Esophagus squamous epithelium (tissue), 4 donors: ENCODE measurements around the gene C1GALT1.

Source experiments
- POLR2A ChIP-seq, 4 donors: fragments of 450-650 bp; IDR thresholded peaks; one replicate each; pipeline ENCODE4 v1.6.1; 2017; ENCODE audit warnings: antibody characterized with exemption in 4 of 4, mild to moderate bottlenecking in 4 of 4, moderate library complexity in 3 of 4
- TF ChIP-seq, protein P1 (sequence below), 6 experiments: fragments of 450-650 bp in 4 of 6; fragments of 200-600 bp in 2 of 6; sonication (generic) in 2 of 6; IDR thresholded peaks; one replicate each; pipeline ENCODE4 v1.5.1; 2016 to 2019; ENCODE audit warnings: antibody characterized with exemption in 6 of 6, mild to moderate bottlenecking in 4 of 6, moderate library complexity in 4 of 6

DNA sequence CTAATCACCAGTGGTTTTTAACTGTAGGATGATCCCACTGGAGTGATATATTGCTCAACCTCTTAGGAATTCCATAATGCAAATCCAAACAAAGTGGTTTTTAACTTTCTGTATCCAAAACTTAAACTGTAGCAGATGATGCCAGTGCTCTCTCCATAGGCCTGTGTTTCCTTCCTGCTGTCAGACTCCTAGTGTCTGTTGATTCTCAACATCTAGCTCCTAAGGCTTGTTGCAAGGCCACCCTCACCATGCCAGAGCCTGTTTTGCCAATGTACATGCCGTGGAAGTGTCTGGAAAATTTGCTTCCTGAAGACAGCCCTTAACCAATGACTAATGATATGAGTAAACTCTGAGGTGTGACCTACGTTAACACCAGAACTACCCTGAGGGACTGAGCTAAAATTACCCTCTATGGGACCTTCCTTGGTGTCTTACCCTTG, 39.3 kb downstream of the C1GALT1 start:
- TF ChIP-seq, protein P1, sequence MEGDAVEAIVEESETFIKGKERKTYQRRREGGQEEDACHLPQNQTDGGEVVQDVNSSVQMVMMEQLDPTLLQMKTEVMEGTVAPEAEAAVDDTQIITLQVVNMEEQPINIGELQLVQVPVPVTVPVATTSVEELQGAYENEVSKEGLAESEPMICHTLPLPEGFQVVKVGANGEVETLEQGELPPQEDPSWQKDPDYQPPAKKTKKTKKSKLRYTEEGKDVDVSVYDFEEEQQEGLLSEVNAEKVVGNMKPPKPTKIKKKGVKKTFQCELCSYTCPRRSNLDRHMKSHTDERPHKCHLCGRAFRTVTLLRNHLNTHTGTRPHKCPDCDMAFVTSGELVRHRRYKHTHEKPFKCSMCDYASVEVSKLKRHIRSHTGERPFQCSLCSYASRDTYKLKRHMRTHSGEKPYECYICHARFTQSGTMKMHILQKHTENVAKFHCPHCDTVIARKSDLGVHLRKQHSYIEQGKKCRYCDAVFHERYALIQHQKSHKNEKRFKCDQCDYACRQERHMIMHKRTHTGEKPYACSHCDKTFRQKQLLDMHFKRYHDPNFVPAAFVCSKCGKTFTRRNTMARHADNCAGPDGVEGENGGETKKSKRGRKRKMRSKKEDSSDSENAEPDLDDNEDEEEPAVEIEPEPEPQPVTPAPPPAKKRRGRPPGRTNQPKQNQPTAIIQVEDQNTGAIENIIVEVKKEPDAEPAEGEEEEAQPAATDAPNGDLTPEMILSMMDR (IDR thresholded peaks at IDR 0.05), result no peak
- TF ChIP-seq POLR2A (IDR thresholded peaks at IDR 0.05), result no peak
